HepG2 (cell line): ENCODE results near the gene DRC7. TPM values are rescaled to one million over a fixed set of nuclear protein-coding genes. Genes with fewer than 3 reads are reported as not detected.

Source experiments
- ATAD3A ChIP-seq: sonication (generic); formaldehyde crosslinking; IDR thresholded peaks from 2 replicates; pipeline ENCODE4 v1.4.0; 2020; ENCODE audit warnings: missing genetic modification reagents
- EP300 ChIP-seq, 3 experiments: sonication (generic) in 1 of 3; formaldehyde crosslinking in 1 of 3; IDR thresholded peaks; 2 replicates each; pipeline versions ENCODE4 v1.5.1 to v1.6.1; 2011 to 2020; ENCODE audit warnings: low read depth in 2 of 3, low read length in 2 of 3, borderline replicate concordance in 1 of 3, improper control_type of control experiment in 1 of 3, mild to moderate bottlenecking in 1 of 3, missing genetic modification reagents in 1 of 3, moderate library complexity in 1 of 3
- HOXA5 ChIP-seq: sonication (generic); formaldehyde crosslinking; IDR thresholded peaks from 2 replicates; pipeline ENCODE4 v1.4.0; 2020; ENCODE audit warnings: missing genetic modification reagents
- KLF13 ChIP-seq: sonication (generic); formaldehyde crosslinking; IDR thresholded peaks from 2 replicates; pipeline ENCODE4 v1.4.0; 2020; ENCODE audit warnings: mild to moderate bottlenecking, missing genetic modification reagents
- MAFK ChIP-seq, 2 experiments: IDR thresholded peaks in 1 of 2; conservative IDR thresholded peaks in 1 of 2; 2 replicates each; pipeline ENCODE4 v1.6.1; 2011; ENCODE audit warnings: improper control_type of control experiment in 2 of 2, low read length in 2 of 2
- MIXL1 ChIP-seq: IDR thresholded peaks from 2 replicates; pipeline ENCODE4 v1.6.1; 2016
- MTERF4 ChIP-seq: sonication (generic); formaldehyde crosslinking; IDR thresholded peaks from 2 replicates; pipeline ENCODE4 v1.8.0; 2023; ENCODE audit warnings: mild to moderate bottlenecking, missing genetic modification reagents
- NCOR1 ChIP-seq: fragments of 200-600 bp; sonication (generic); IDR thresholded peaks from 2 replicates; pipeline ENCODE4 v1.7.0; 2017; ENCODE audit warnings: antibody characterized with exemption, low read length, borderline replicate concordance
- NFYB ChIP-seq: sonication (generic); formaldehyde crosslinking; IDR thresholded peaks from 2 replicates; pipeline ENCODE4 v1.4.0; 2020; ENCODE audit warnings: missing genetic modification reagents
- NR2F6 ChIP-seq, 2 experiments: IDR thresholded peaks; 2 replicates each; pipeline ENCODE4 v1.6.1; 2016; ENCODE audit warnings: antibody characterized with exemption in 1 of 2, mild to moderate bottlenecking in 1 of 2
- PRPF4 ChIP-seq: fragments of 200-400 bp; formaldehyde crosslinking; IDR thresholded peaks from 2 replicates; pipeline ENCODE4 v1.6.1; 2016; ENCODE audit warnings: low read length, low read depth; ENCODE audit not compliant: poor library complexity, severe bottlenecking
- SCMH1 ChIP-seq: sonication (generic); formaldehyde crosslinking; IDR thresholded peaks from 2 replicates; pipeline ENCODE4 v1.9.0; 2021; ENCODE audit warnings: missing genetic modification reagents, mild to moderate bottlenecking, borderline replicate concordance
- SIX4 ChIP-seq: sonication (generic); formaldehyde crosslinking; IDR thresholded peaks from 2 replicates; pipeline ENCODE4 v1.4.0; 2020; ENCODE audit warnings: missing genetic modification reagents
- SOX5 ChIP-seq: IDR thresholded peaks from 2 replicates; pipeline ENCODE4 v1.6.1; 2016; ENCODE audit warnings: borderline replicate concordance
- SRF ChIP-seq: IDR thresholded peaks from 2 replicates; pipeline ENCODE4 v1.6.1; 2011; ENCODE audit warnings: mild to moderate bottlenecking, low read depth, low read length, moderate library complexity
- WIZ ChIP-seq: sonication (generic); formaldehyde crosslinking; IDR thresholded peaks from 2 replicates; pipeline ENCODE4 v1.5.1; 2020; ENCODE audit warnings: mild to moderate bottlenecking, missing genetic modification reagents
- YEATS4 ChIP-seq: sonication (generic); formaldehyde crosslinking; IDR thresholded peaks from 2 replicates; pipeline ENCODE4 v1.4.0; 2020; ENCODE audit warnings: missing genetic modification reagents, borderline replicate concordance
- ZFP37 ChIP-seq: sonication (generic); formaldehyde crosslinking; IDR thresholded peaks from 2 replicates; pipeline ENCODE4 v1.4.0; 2020; ENCODE audit warnings: missing genetic modification reagents, borderline replicate concordance
- ZHX1 ChIP-seq: sonication (generic); formaldehyde crosslinking; IDR thresholded peaks from 2 replicates; pipeline ENCODE4 v1.8.1; 2022; ENCODE audit warnings: low read depth, mild to moderate bottlenecking, missing genetic modification reagents
- ZKSCAN1 ChIP-seq: fragments of 150-350 bp; IDR thresholded peaks from 2 replicates; pipeline ENCODE4 v1.6.1; 2014; ENCODE audit warnings: low read length
- ZNF280B ChIP-seq: sonication (generic); formaldehyde crosslinking; IDR thresholded peaks from 2 replicates; pipeline ENCODE4 v1.5.0; 2020; ENCODE audit warnings: missing genetic modification reagents, mild to moderate bottlenecking, borderline replicate concordance
- ZNF430 ChIP-seq: sonication (generic); formaldehyde crosslinking; IDR thresholded peaks from 2 replicates; pipeline ENCODE4 v1.9.0; 2021; ENCODE audit warnings: mild to moderate bottlenecking, missing genetic modification reagents
- ZNF547 ChIP-seq: sonication (generic); formaldehyde crosslinking; IDR thresholded peaks from 2 replicates; pipeline ENCODE4 v1.5.1; 2020; ENCODE audit warnings: mild to moderate bottlenecking, missing genetic modification reagents
- ZNF674 ChIP-seq: sonication (generic); formaldehyde crosslinking; IDR thresholded peaks from 2 replicates; pipeline ENCODE4 v1.5.0; 2020; ENCODE audit warnings: low read depth, mild to moderate bottlenecking, missing genetic modification reagents
- ZNF773 ChIP-seq: sonication (generic); formaldehyde crosslinking; IDR thresholded peaks from 2 replicates; pipeline ENCODE4 v1.4.0; 2020; ENCODE audit warnings: missing genetic modification reagents, borderline replicate concordance
- ZNF776 ChIP-seq: sonication (generic); formaldehyde crosslinking; IDR thresholded peaks from 2 replicates; pipeline ENCODE4 v1.4.0; 2020; ENCODE audit warnings: mild to moderate bottlenecking, missing genetic modification reagents
- ZNF781 ChIP-seq: sonication (generic); formaldehyde crosslinking; IDR thresholded peaks from 2 replicates; pipeline ENCODE4 v1.5.1; 2020; ENCODE audit warnings: borderline replicate concordance, mild to moderate bottlenecking, missing genetic modification reagents; ENCODE audit errors: not compliant biosample characterization
- polyA plus RNA-seq, 8 experiments: library from polyadenylated mRNA; depleted of rRNA in 3 of 8; stranded (reverse) in 7 of 8; unstranded in 1 of 8; fragments of >200 nt; fragmentation: Illumina TruSeq in 4 of 8; extraction: Trizol in 4 of 8; gene quantifications; 2 replicates each; pipeline versions ENCODE4 v1.2.1 to v1.2.3, GENCODE V29; 2011 to 2016; ENCODE audit warnings: low read depth in 4 of 8, missing spikeins in 1 of 8, mixed read lengths in 1 of 8; ENCODE audit not compliant: insufficient read depth in 1 of 8
- total RNA-seq, 5 experiments: library from RNA; depleted of rRNA; stranded (reverse); fragments of >200 nt; fragmentation: Illumina TruSeq; extraction: Trizol; gene quantifications; 2 replicates each; pipeline ENCODE4 v1.2.3, GENCODE V29; 2016; ENCODE audit warnings: low read depth in 1 of 5

Gene DRC7
- total and polyA plus RNA-seq, 2 of the 13 experiments (the other 11 are each of a cell fraction or from before 2014, with no cell fraction given): 2.7 to 3.4 TPM

- TF ChIP-seq EP300 (IDR thresholded peaks at IDR 0.05; ENCODE audit: low read depth in 2 of 2, low read length in 2 of 2) (no peak), EP300 (CRISPR knock-in tag; IDR thresholded peaks at IDR 0.05; ENCODE audit: borderline replicate concordance) (no peak), SIX4 (CRISPR knock-in tag) (no peak), NFYB (no peak), MIXL1 (CRISPR knock-in tag) (no peak), ZFP37 (CRISPR knock-in tag) (no peak), PRPF4 (no peak), ZNF547 (CRISPR knock-in tag) (no peak), ZNF430 (CRISPR knock-in tag) (0 out of 2 replicates have a peak, but pooled peaks have one; percentile 15), MAFK (conservative IDR thresholded peaks at IDR 0.05 in 1 of 2, IDR thresholded peaks at IDR 0.05 in 1 of 2; ENCODE audit: low read length in 2 of 2) (no peak), SOX5 (CRISPR knock-in tag) (no peak), ZNF776 (CRISPR knock-in tag) (no peak), ZHX1 (CRISPR knock-in tag) (no peak), ZNF280B (0 out of 2 replicates have a peak, but pooled peaks have one; percentile 65), NR2F6 (IDR thresholded peaks at IDR 0.05) (no peak), NR2F6 (CRISPR knock-in tag; IDR thresholded peaks at IDR 0.05) (no peak), ATAD3A (CRISPR knock-in tag) (no peak), HOXA5 (no peak), ZNF674 (CRISPR knock-in tag) (0 out of 2 replicates have a peak, but pooled peaks have one; percentile 40), ZNF773 (CRISPR knock-in tag) (no peak), WIZ (no peak), SCMH1 (CRISPR knock-in tag) (no peak), KLF13 (CRISPR knock-in tag) (no peak), MTERF4 (CRISPR knock-in tag) (peak; percentile 79; the same call in 1 of the 2 replicates), ZKSCAN1 (0 out of 2 replicates have a peak, but pooled peaks have one; percentile 7), ZNF781 (no peak), NCOR1 (no peak), YEATS4 (CRISPR knock-in tag) (no peak), SRF (no peak)
These were observed 39.8 kb downstream of the DRC7 start (continued) for GRCh38 chr16:57734308-57734924.
